Esophagus muscularis mucosa (tissue), 4 donors: ENCODE measurements around the gene ACCS. TPM values are rescaled to one million over a fixed set of nuclear protein-coding genes. Genes with fewer than 3 reads are reported as not detected.

ENCODE experiments used
- DNase-seq: peaks from one replicate; pipeline ENCODE4 v3.0.0-alpha.2; 2017; ENCODE audit errors: extremely low spot score
- H3K27ac ChIP-seq, 4 donors: fragments of 200-600 bp; sonication (generic); replicated peaks in 1 of 4; 1 replicate in 3 of 4; 2 replicates in 1 of 4; pipeline ENCODE4 v1.5.1; 2016 to 2019; ENCODE audit warnings: mild to moderate bottlenecking in 1 of 4
- H3K27me3 ChIP-seq, 4 donors: fragments of 200-600 bp; sonication (generic); one replicate each; pipeline versions ENCODE4 v1.5.1 to v1.6.0; 2016 to 2019
- H3K36me3 ChIP-seq, 4 donors: fragments of 200-600 bp; sonication (generic); one replicate each; pipeline ENCODE4 v1.5.1; 2016 to 2019
- H3K4me1 ChIP-seq, 4 donors: fragments of 200-600 bp; sonication (generic); one replicate each; pipeline ENCODE4 v1.5.1; 2016 to 2019
- H3K4me3 ChIP-seq, 4 donors: fragments of 200-600 bp; sonication (generic); 1 replicate in 2 of 4; 2 replicates in 2 of 4; pipeline ENCODE4 v1.5.1; 2016 to 2019; ENCODE audit warnings: mild to moderate bottlenecking in 4 of 4, moderate library complexity in 1 of 4
- H3K9me3 ChIP-seq, 4 donors: fragments of 200-600 bp; sonication (generic); 1 replicate in 3 of 4; 2 replicates in 1 of 4; pipeline ENCODE4 v1.5.1; 2016 to 2019
- CTCF ChIP-seq, 3 experiments: fragments of 200-600 bp in 2 of 3; fragments of 450-650 bp in 1 of 3; sonication (generic) in 2 of 3; IDR thresholded peaks; one replicate each; pipeline ENCODE4 v1.5.1; 2017 to 2019; ENCODE audit warnings: antibody characterized with exemption in 3 of 3, mild to moderate bottlenecking in 2 of 3, moderate library complexity in 1 of 3
- EP300 ChIP-seq: sonication (generic); formaldehyde crosslinking; IDR thresholded peaks from one replicate; pipeline ENCODE4 v1.6.1; 2017; ENCODE audit warnings: antibody characterized with exemption
- POLR2A ChIP-seq: fragments of 450-650 bp; IDR thresholded peaks from one replicate; pipeline ENCODE4 v1.6.1; 2017; ENCODE audit warnings: antibody characterized with exemption, moderate library complexity, mild to moderate bottlenecking, low read depth
- POLR2AphosphoS5 ChIP-seq, 2 donors: sonication (generic); formaldehyde crosslinking; IDR thresholded peaks; one replicate each; pipeline ENCODE4 v1.6.1; 2017; ENCODE audit warnings: antibody characterized with exemption in 2 of 2
- whole genome bisulfite sequencing: methylation state at CpG from one replicate; pipeline ENCODE4 v1.1.5; 2018; 5-methylcytosine and 5-hydroxymethylcytosine counted together
- intact Hi-C: fragments of 100-400 bp; cut with DNase I; formaldehyde crosslinking; loops from one replicate; pipeline ENCODE4 v1.15.1; 2023
- total RNA-seq, 4 donors: library from RNA; depleted of rRNA; stranded (reverse); fragments of >200 nt; gene quantifications; one replicate each; pipeline versions ENCODE4 v1.1.0 to v1.2.1, GENCODE V29; 2016

Gene ACCS
- total RNA-seq, 4 donors from 2014 or later = 8.0 to 19.1 (median 13.5) TPM

GRCh38 chr11:44126304-44126703 is 60.2 kb downstream of the ACCS start:
- WGBS = 85% methylated on average over 2 of the region's 2 CpGs
- Histone ChIP-seq H3K4me3 (no peak overlapping the region), H3K4me1 (peaks cover 0 to 5% (median 0%) of the 10 kb centered on the region in 4 donors), H3K27ac (no peak overlapping the region), H3K36me3 (peaks cover 63 to 94% (median 68%) of the 10 kb centered on the region in 4 donors), H3K9me3 (no peaks in the 10 kb centered on the region), H3K27me3 (no peaks in the 10 kb centered on the region)
- DNase-seq = no peak
- intact Hi-C loops = no loop called here
- no peak for TF ChIP-seq POLR2AphosphoS5 (IDR thresholded peaks at IDR 0.05)
- no peak for TF ChIP-seq EP300
- no peak for TF ChIP-seq POLR2A
- no peak for TF ChIP-seq CTCF (IDR thresholded peaks at IDR 0.05)

DNA sequence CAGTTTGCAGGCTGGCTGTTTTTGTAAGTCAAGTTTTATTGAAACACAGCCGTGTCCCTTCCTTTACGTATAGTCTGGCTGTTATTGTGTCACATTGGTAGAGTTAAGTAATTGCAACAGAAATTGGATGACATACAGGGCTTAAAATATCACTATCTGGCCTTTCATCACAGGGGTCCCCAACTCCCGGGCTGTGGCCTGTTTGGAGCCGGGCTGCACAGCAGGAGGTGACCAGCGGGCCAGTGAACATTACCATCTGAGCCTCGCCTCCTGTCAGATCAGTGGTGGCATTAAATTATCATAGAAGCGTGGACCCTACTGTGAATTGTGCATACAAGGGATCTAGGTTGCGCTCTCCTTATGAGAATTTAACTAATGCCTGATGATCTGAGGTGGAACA is 61.1 kb downstream of the ACCS start:
- Histone ChIP-seq H3K36me3 (peaks cover 61 to 94% (median 72%) of the 10 kb centered on the region in 4 donors), H3K27me3 (no peaks in the 10 kb centered on the region), H3K9me3 (no peaks in the 10 kb centered on the region), H3K4me1 (peaks cover 0 to 5% (median 0%) of the 10 kb centered on the region in 4 donors), H3K27ac (no peak overlapping the region), H3K4me3 (no peak overlapping the region)
- DNase-seq = no peak
- intact Hi-C loops = no loop called here
- 90% methylated on average over 8 of the region's 8 CpGs for WGBS
- no peak for TF ChIP-seq POLR2AphosphoS5 (IDR thresholded peaks at IDR 0.05)
- no peak for TF ChIP-seq POLR2A

DNA sequence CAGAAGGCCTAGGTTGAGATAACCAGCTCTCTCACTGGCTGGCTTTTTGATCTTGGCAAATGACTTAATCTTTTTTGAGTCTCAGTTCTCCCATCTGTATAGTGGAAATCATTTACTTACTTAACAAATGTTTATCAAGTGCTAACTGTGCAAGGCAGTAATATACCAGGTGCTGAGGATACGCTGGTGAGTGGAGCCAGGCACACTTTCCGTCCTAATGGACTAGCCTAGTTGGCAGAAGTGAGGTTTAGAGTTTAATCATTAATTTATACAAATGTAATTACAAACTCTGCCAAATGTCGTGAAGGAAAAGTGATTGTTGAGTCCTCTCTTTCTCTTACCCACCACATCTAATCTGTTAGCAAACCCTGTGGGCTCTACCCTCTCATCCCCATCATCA is 62.7 kb downstream of the ACCS start:
- Histone ChIP-seq H3K27me3 (no peaks in the 10 kb centered on the region), H3K4me1 (peaks cover 0 to 5% (median 0%) of the 10 kb centered on the region in 4 donors), H3K9me3 (no peaks in the 10 kb centered on the region), H3K36me3 (peaks cover 64 to 98% (median 79%) of the 10 kb centered on the region in 4 donors), H3K4me3 (no peak overlapping the region), H3K27ac (no peak overlapping the region)
- no peak for TF ChIP-seq POLR2AphosphoS5 (IDR thresholded peaks at IDR 0.05)
- no peak for TF ChIP-seq POLR2A
- no peak for TF ChIP-seq EP300
- TF ChIP-seq CTCF (IDR thresholded peaks at IDR 0.05) = no peak
- 92% methylated on average over 3 of the region's 3 CpGs for WGBS
- no peak for DNase-seq
- intact Hi-C loops = no loop called here

- intact Hi-C loops = no loop called here
- H3K27ac ChIP-seq = no peak overlapping the region
These were observed 64.7 kb downstream of the ACCS start for GRCh38 chr11:44130751-44131150.

GRCh38 chr11:44133335-44133946 is 67.4 kb downstream of the ACCS start:
- Histone ChIP-seq H3K4me3 (no peak overlapping the region), H3K27ac (no peak overlapping the region), H3K36me3 (peaks cover 34 to 70% (median 48%) of the 10 kb centered on the region in 4 donors), H3K4me1 (no peaks in the 10 kb centered on the region), H3K27me3 (no peaks in the 10 kb centered on the region), H3K9me3 (no peaks in the 10 kb centered on the region)
- 84% methylated on average over 1 of the region's 1 CpG for WGBS
- intact Hi-C loops = no loop called here
- DNase-seq = no peak
- TF ChIP-seq EP300 (no peak), CTCF (IDR thresholded peaks at IDR 0.05) (peak; percentile 15 to 46 (median 25))

More at GRCh38 chr11:44130751-44131150, 64.7 kb downstream of the ACCS start:
- H3K9me3 ChIP-seq = no peaks in the 10 kb centered on the region
- no peak overlapping the region for H3K4me3 ChIP-seq
- no peak for DNase-seq
- H3K4me1 ChIP-seq = no peaks in the 10 kb centered on the region
- H3K36me3 ChIP-seq = peaks cover 53 to 97% (median 74%) of the 10 kb centered on the region in 4 donors
- no peaks in the 10 kb centered on the region for H3K27me3 ChIP-seq
- WGBS = 82% methylated on average over 6 of the region's 6 CpGs
- no peak for TF ChIP-seq POLR2AphosphoS5 (IDR thresholded peaks at IDR 0.05)
- no peak for TF ChIP-seq POLR2A
- no peak for TF ChIP-seq CTCF (IDR thresholded peaks at IDR 0.05)
- no peak for TF ChIP-seq EP300

Other genes with a start within 250 kb of the ACCS start
- gene ALKBH3, start 185.4 kb upstream of the ACCS start, total RNA-seq = 10 to 100 TPM; 17.4 to 38.2 (median 24.6) TPM
- 100 to 1,000 TPM in 1 of 4 donors, 10 to 100 TPM in 3; 23.3 to 645 (median 96.5) TPM for gene C11orf96, start 123.6 kb upstream of the ACCS start, total RNA-seq
- gene ACCSL, start 18.3 kb upstream of the ACCS start, total RNA-seq = not detected
- gene EXT2, start 29.4 kb downstream of the ACCS start, total RNA-seq = 10 to 100 TPM; 47.8 to 80.4 (median 68.0) TPM
- gene ALX4, start 243.9 kb downstream of the ACCS start, total RNA-seq = under 1 TPM; under 0.01 to 0.52 (median 0.06) TPM